Brain microvascular endothelial cell (primary cell): Measurements from ENCODE around the gene TMEM255B.
A peak's percentile ranks its signal among the peaks of the same experiment; 100 is the strongest.

Experiments
- DNase-seq: peaks from one replicate; pipeline ENCODE4 v3.0.0-alpha.2; 2020
- H3K27ac ChIP-seq: fragments of 250-450 bp; sonication (Bioruptor Pico); 2 replicates; pipeline ENCODE4 v1.5.1; 2020; ENCODE audit warnings: mild to moderate bottlenecking, moderate library complexity
- H3K27me3 ChIP-seq: fragments of 250-450 bp; sonication (Bioruptor Pico); replicated peaks from 2 replicates; pipeline ENCODE4 v1.5.1; 2020; ENCODE audit warnings: mild to moderate bottlenecking
- H3K36me3 ChIP-seq: fragments of 250-450 bp; sonication (Bioruptor Pico); replicated peaks from 2 replicates; pipeline ENCODE4 v1.5.1; 2020; ENCODE audit warnings: mild to moderate bottlenecking
- H3K4me3 ChIP-seq: 2 replicates; pipeline ENCODE4 v1.5.1; 2011; ENCODE audit warnings: low read depth, mild to moderate bottlenecking, control low read depth, low read length, moderate library complexity
- CTCF ChIP-seq: IDR thresholded peaks from 2 replicates; pipeline ENCODE4 v1.5.1; 2011; ENCODE audit warnings: low read depth, mild to moderate bottlenecking, moderate library complexity, low read length, control low read depth, inconsistent platforms; ENCODE audit errors: missing control alignments
- in situ Hi-C: cut with HindIII; loops from 2 replicates; pipeline ENCODE4 v1.10.0; 2017; ENCODE audit warnings: low sequenced_read_pairs, low pct_ligation_motif_present

Gene TMEM255B

GRCh38 chr13:113782472-113782871, 23.4 kb downstream of the TMEM255B start:
- no peaks in the 10 kb centered on the region for H3K36me3 ChIP-seq
- TF ChIP-seq CTCF = no peak
- in situ Hi-C loops = no loop called here
- H3K27me3 ChIP-seq = peaks cover 3% of the 10 kb centered on the region
- DNase-seq = no peak
- H3K27ac ChIP-seq = no peak overlapping the region
- no peak overlapping the region for H3K4me3 ChIP-seq

GRCh38 chr13:113783200-113783881, 24.3 kb downstream of the TMEM255B start:
- Histone ChIP-seq H3K36me3 (no peaks in the 10 kb centered on the region), H3K27me3 (no peaks in the 10 kb centered on the region), H3K27ac (no peak overlapping the region), H3K4me3 (no peak overlapping the region)
- in situ Hi-C loops = no loop called here
- TF ChIP-seq CTCF = no peak
- DNase-seq = no peak

GRCh38 chr13:113783966-113784644, 25.1 kb downstream of the TMEM255B start:
- no peak for TF ChIP-seq CTCF
- Histone ChIP-seq H3K36me3 (no peaks in the 10 kb centered on the region), H3K4me3 (no peak overlapping the region), H3K27ac (no peak overlapping the region), H3K27me3 (no peaks in the 10 kb centered on the region)
- DNase-seq = no peak
- in situ Hi-C loops = no loop called here

- no peak for DNase-seq
- TF ChIP-seq CTCF = no peak
- in situ Hi-C loops = no loop called here
- H3K27ac ChIP-seq = no peak overlapping the region
- H3K4me3 ChIP-seq = no peak overlapping the region
- no peaks in the 10 kb centered on the region for H3K27me3 ChIP-seq
- H3K36me3 ChIP-seq = no peaks in the 10 kb centered on the region
These were observed 25.6 kb downstream of the TMEM255B start for GRCh38 chr13:113784645-113785024.

GRCh38 chr13:113785051-113786010, 26.3 kb downstream of the TMEM255B start:
- no peak overlapping the region for H3K4me3 ChIP-seq
- no peaks in the 10 kb centered on the region for H3K27me3 ChIP-seq
- no peak overlapping the region for H3K27ac ChIP-seq
- no peak for TF ChIP-seq CTCF
- in situ Hi-C loops = no loop called here
- no peaks in the 10 kb centered on the region for H3K36me3 ChIP-seq
- DNase-seq = peak; percentile 24
